HepG2 (cell line): ENCODE data around the gene ABAT. TPM values are rescaled to one million over a fixed set of nuclear protein-coding genes. Genes with fewer than 3 reads are reported as not detected.

Source experiments
- CBFB ChIP-seq: sonication (generic); formaldehyde crosslinking; IDR thresholded peaks from 2 replicates; pipeline ENCODE4 v1.4.0; 2020; ENCODE audit warnings: missing genetic modification reagents
- FOSL2 ChIP-seq: sonication (generic); formaldehyde crosslinking; IDR thresholded peaks from 2 replicates; pipeline ENCODE4 v1.4.0; 2020; ENCODE audit warnings: missing genetic modification reagents
- FOXP4 ChIP-seq: sonication (generic); formaldehyde crosslinking; IDR thresholded peaks from 2 replicates; pipeline ENCODE4 v1.4.0; 2020; ENCODE audit warnings: missing genetic modification reagents
- GABPA ChIP-seq, 2 experiments: IDR thresholded peaks; 2 replicates each; pipeline ENCODE4 v1.6.1; 2011 to 2016; ENCODE audit warnings: low read depth in 2 of 2, low read length in 1 of 2, missing biosample characterization in 1 of 2, missing genetic modification characterization in 1 of 2
- HOXD1 ChIP-seq: sonication (generic); formaldehyde crosslinking; IDR thresholded peaks from 2 replicates; pipeline ENCODE4 v1.5.0; 2020; ENCODE audit warnings: missing genetic modification reagents
- IRF2 ChIP-seq: IDR thresholded peaks from 2 replicates; pipeline ENCODE4 v1.6.1; 2018; ENCODE audit warnings: missing genetic modification reagents, missing compliant biosample characterization
- NR2F1 ChIP-seq, 2 experiments: fragments of 450-650 bp in 1 of 2; formaldehyde crosslinking in 1 of 2; IDR thresholded peaks; 2 replicates each; pipeline versions ENCODE4 v1.5.0 to v1.6.1; 2016 to 2020; ENCODE audit warnings: mild to moderate bottlenecking in 1 of 2, missing compliant biosample characterization in 1 of 2, missing genetic modification reagents in 1 of 2, moderate library complexity in 1 of 2
- NR3C1 ChIP-seq: sonication (generic); formaldehyde crosslinking; IDR thresholded peaks from 2 replicates; pipeline ENCODE4 v1.4.0; 2020; ENCODE audit warnings: missing genetic modification reagents
- TAF15 ChIP-seq: fragments of 200-400 bp; formaldehyde crosslinking; IDR thresholded peaks from one replicate; pipeline ENCODE4 v1.6.1; 2018; ENCODE audit warnings: mild to moderate bottlenecking, low read depth, low read length; ENCODE audit not compliant: poor library complexity, severe bottlenecking
- ZBTB3 ChIP-seq: sonication (generic); formaldehyde crosslinking; IDR thresholded peaks from 2 replicates; pipeline ENCODE4 v1.4.0; 2020; ENCODE audit warnings: low read depth, mild to moderate bottlenecking, moderate library complexity, missing genetic modification reagents, borderline replicate concordance
- ZFP62 ChIP-seq: sonication (generic); formaldehyde crosslinking; IDR thresholded peaks from 2 replicates; pipeline ENCODE4 v1.4.0; 2020; ENCODE audit warnings: missing genetic modification reagents
- ZNF180 ChIP-seq: sonication (generic); formaldehyde crosslinking; IDR thresholded peaks from 2 replicates; pipeline ENCODE4 v1.4.0; 2020; ENCODE audit warnings: low read depth, missing genetic modification reagents, borderline replicate concordance
- ZNF317 ChIP-seq: sonication (generic); formaldehyde crosslinking; IDR thresholded peaks from 2 replicates; pipeline ENCODE4 v1.5.0; 2020; ENCODE audit warnings: mild to moderate bottlenecking, missing genetic modification reagents
- ZNF333 ChIP-seq: sonication (generic); formaldehyde crosslinking; IDR thresholded peaks from 2 replicates; pipeline ENCODE4 v1.4.0; 2020; ENCODE audit warnings: mild to moderate bottlenecking, missing genetic modification reagents, borderline replicate concordance
- ZNF616 ChIP-seq: sonication (generic); formaldehyde crosslinking; IDR thresholded peaks from 2 replicates; pipeline ENCODE4 v1.5.0; 2020; ENCODE audit warnings: low read depth, mild to moderate bottlenecking, missing genetic modification reagents
- ZNF7 ChIP-seq: IDR thresholded peaks from 2 replicates; pipeline ENCODE4 v1.6.1; 2016; ENCODE audit warnings: missing biosample characterization, missing genetic modification reagents
- polyA plus RNA-seq, 8 experiments: library from polyadenylated mRNA; depleted of rRNA in 3 of 8; stranded (reverse) in 7 of 8; unstranded in 1 of 8; fragments of >200 nt; fragmentation: Illumina TruSeq in 4 of 8; extraction: Trizol in 4 of 8; gene quantifications; 2 replicates each; pipeline versions ENCODE4 v1.2.1 to v1.2.3, GENCODE V29; 2011 to 2016; ENCODE audit warnings: low read depth in 4 of 8, missing spikeins in 1 of 8, mixed read lengths in 1 of 8; ENCODE audit not compliant: insufficient read depth in 1 of 8
- total RNA-seq, 5 experiments: library from RNA; depleted of rRNA; stranded (reverse); fragments of >200 nt; fragmentation: Illumina TruSeq; extraction: Trizol; gene quantifications; 2 replicates each; pipeline ENCODE4 v1.2.3, GENCODE V29; 2016; ENCODE audit warnings: low read depth in 1 of 5
- TF ChIP-seq, protein P1 (sequence below): sonication (generic); formaldehyde crosslinking; IDR thresholded peaks from 2 replicates; pipeline ENCODE4 v1.8.0; 2022; ENCODE audit warnings: missing genetic modification reagents, low read depth, mild to moderate bottlenecking, borderline replicate concordance
- TF ChIP-seq, protein P2 (sequence below): sonication (generic); formaldehyde crosslinking; IDR thresholded peaks from 2 replicates; pipeline ENCODE4 v1.8.0; 2022; ENCODE audit warnings: missing genetic modification reagents, mild to moderate bottlenecking, moderate library complexity, borderline replicate concordance
- TF ChIP-seq, protein P3 (sequence below): sonication (generic); formaldehyde crosslinking; IDR thresholded peaks from 2 replicates; pipeline ENCODE4 v1.9.0; 2022; ENCODE audit warnings: low read depth, missing genetic modification reagents
- TF ChIP-seq, protein P4 (sequence below): IDR thresholded peaks from 2 replicates; pipeline ENCODE4 v1.6.1; 2018; ENCODE audit warnings: missing genetic modification reagents

Gene ABAT
- total and polyA plus RNA-seq, 2 of the 13 experiments (the other 11 are each of a cell fraction or from before 2014, with no cell fraction given): 47.6 to 97.3 TPM

GRCh38 chr16:8797364-8798173, 123.2 kb downstream of the ABAT start, which contains the start of the genes PMM2 and TMEM186 (continued):
- TF ChIP-seq FOXP4 (peak; percentile 89), NR3C1 (CRISPR knock-in tag) (0 out of 2 replicates have a peak, but pooled peaks have one; percentile 29), GABPA (IDR thresholded peaks at IDR 0.05; ENCODE audit: low read depth, low read length) (peak; percentile 89), GABPA (CRISPR knock-in tag; IDR thresholded peaks at IDR 0.05; ENCODE audit: low read depth) (peak; percentile 98), ZNF616 (CRISPR knock-in tag) (peak; percentile 98), ZNF333 (CRISPR knock-in tag) (peak; percentile 100), NR2F1 (CRISPR knock-in tag; IDR thresholded peaks at IDR 0.05) (peak; percentile 58 to 70; a peak in 3 of 4 replicates), CBFB (peak; percentile 97), ZNF317 (CRISPR knock-in tag) (peak; percentile 95), ZNF180 (peak; percentile 29; the same call in 1 of the 2 replicates), HOXD1 (CRISPR knock-in tag) (peak; percentile 98), IRF2 (CRISPR knock-in tag) (peak; percentile 99), ZNF7 (no peak), FOSL2 (CRISPR knock-in tag) (peak; percentile 72), ZFP62 (CRISPR knock-in tag) (0 out of 2 replicates have a peak, but pooled peaks have one; percentile 55), ZBTB3 (CRISPR knock-in tag) (peak; percentile 94), TAF15 (peak; percentile 32)
- TF ChIP-seq, protein P1, sequence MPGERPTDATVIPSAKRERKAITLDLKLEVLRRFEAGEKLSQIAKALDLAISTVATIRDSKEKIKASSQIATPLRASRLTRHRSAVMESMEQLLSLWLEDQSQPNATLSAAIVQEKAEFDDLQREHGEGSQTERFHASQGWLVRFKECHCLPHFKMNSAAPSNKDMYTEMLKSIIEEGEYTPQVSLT (CRISPR knock-in tag): no peak; the same call in 1 of the 2 replicates
- TF ChIP-seq, protein P2, sequence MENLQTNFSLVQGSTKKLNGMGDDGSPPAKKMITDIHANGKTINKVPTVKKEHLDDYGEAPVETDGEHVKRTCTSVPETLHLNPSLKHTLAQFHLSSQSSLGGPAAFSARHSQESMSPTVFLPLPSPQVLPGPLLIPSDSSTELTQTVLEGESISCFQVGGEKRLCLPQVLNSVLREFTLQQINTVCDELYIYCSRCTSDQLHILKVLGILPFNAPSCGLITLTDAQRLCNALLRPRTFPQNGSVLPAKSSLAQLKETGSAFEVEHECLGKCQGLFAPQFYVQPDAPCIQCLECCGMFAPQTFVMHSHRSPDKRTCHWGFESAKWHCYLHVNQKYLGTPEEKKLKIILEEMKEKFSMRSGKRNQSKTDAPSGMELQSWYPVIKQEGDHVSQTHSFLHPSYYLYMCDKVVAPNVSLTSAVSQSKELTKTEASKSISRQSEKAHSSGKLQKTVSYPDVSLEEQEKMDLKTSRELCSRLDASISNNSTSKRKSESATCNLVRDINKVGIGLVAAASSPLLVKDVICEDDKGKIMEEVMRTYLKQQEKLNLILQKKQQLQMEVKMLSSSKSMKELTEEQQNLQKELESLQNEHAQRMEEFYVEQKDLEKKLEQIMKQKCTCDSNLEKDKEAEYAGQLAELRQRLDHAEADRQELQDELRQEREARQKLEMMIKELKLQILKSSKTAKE (CRISPR knock-in tag): peak; percentile 49
- TF ChIP-seq, protein P3, sequence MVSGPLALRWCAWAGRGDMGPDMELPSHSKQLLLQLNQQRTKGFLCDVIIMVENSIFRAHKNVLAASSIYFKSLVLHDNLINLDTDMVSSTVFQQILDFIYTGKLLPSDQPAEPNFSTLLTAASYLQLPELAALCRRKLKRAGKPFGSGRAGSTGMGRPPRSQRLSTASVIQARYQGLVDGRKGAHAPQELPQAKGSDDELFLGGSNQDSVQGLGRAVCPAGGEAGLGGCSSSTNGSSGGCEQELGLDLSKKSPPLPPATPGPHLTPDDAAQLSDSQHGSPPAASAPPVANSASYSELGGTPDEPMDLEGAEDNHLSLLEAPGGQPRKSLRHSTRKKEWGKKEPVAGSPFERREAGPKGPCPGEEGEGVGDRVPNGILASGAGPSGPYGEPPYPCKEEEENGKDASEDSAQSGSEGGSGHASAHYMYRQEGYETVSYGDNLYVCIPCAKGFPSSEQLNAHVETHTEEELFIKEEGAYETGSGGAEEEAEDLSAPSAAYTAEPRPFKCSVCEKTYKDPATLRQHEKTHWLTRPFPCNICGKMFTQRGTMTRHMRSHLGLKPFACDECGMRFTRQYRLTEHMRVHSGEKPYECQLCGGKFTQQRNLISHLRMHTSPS: peak; percentile 71
- TF ChIP-seq, protein P4, sequence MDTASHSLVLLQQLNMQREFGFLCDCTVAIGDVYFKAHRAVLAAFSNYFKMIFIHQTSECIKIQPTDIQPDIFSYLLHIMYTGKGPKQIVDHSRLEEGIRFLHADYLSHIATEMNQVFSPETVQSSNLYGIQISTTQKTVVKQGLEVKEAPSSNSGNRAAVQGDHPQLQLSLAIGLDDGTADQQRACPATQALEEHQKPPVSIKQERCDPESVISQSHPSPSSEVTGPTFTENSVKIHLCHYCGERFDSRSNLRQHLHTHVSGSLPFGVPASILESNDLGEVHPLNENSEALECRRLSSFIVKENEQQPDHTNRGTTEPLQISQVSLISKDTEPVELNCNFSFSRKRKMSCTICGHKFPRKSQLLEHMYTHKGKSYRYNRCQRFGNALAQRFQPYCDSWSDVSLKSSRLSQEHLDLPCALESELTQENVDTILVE (CRISPR knock-in tag): peak; percentile 96
